ENCODE results near the gene MORC3. TPM values are rescaled to one million over a fixed set of nuclear protein-coding genes. Genes with fewer than 3 reads are reported as not detected.

The MORC3 gene
- total RNA-seq, 1 donor: 16.2 TPM

GRCh38 chr21:36422279-36423098, 102.5 kb downstream of the MORC3 start:
- peak in 2 of 3 donors; percentile 67 to 69 for DNase-seq (ENCODE audit: low read depth in 2 of 3, low spot score in 2 of 3)

GRCh38 chr21:36423771-36424433, 103.9 kb downstream of the MORC3 start:
- peak in 2 of 3 donors; percentile 48 to 72 for DNase-seq (ENCODE audit: low read depth in 2 of 3, low spot score in 2 of 3)

- no peak for DNase-seq (ENCODE audit: low read depth in 2 of 3, low spot score in 2 of 3)
These were observed 104.6 kb downstream of the MORC3 start for GRCh38 chr21:36424592-36424991.

GRCh38 chr21:36425286-36425685, 105.3 kb downstream of the MORC3 start:
- no peak for DNase-seq (ENCODE audit: low read depth in 2 of 3, low spot score in 2 of 3)

Small RNA genes within 50 kb of the gene (small RNA-seq; reads per million reads assigned to genes)
- not detected for gene ATP5MFP1

Other genes with a start within 250 kb of the MORC3 start
- 11.3 TPM for gene CBR3, start 185.1 kb upstream of the MORC3 start, total RNA-seq
- gene DOP1B, start 163.4 kb upstream of the MORC3 start, total RNA-seq: 10.8 TPM
- 2.4 TPM for gene CHAF1B, start 65.2 kb downstream of the MORC3 start, total RNA-seq
- gene CLDN14, start 159.9 kb downstream of the MORC3 start, total RNA-seq: not detected

All from hematopoietic multipotent progenitor cell (in vitro differentiated cells).